ENCODE measurements around the gene GLB1L. TPM values are rescaled to one million over a fixed set of nuclear protein-coding genes. Genes with fewer than 3 reads are reported as not detected.
A peak's percentile ranks its signal among the peaks of the same experiment; 100 is the strongest.

GLB1L gene
- total RNA-seq, 4 donors from 2014 or later, result 5.9 to 9.7 (median 6.6) TPM

DNA sequence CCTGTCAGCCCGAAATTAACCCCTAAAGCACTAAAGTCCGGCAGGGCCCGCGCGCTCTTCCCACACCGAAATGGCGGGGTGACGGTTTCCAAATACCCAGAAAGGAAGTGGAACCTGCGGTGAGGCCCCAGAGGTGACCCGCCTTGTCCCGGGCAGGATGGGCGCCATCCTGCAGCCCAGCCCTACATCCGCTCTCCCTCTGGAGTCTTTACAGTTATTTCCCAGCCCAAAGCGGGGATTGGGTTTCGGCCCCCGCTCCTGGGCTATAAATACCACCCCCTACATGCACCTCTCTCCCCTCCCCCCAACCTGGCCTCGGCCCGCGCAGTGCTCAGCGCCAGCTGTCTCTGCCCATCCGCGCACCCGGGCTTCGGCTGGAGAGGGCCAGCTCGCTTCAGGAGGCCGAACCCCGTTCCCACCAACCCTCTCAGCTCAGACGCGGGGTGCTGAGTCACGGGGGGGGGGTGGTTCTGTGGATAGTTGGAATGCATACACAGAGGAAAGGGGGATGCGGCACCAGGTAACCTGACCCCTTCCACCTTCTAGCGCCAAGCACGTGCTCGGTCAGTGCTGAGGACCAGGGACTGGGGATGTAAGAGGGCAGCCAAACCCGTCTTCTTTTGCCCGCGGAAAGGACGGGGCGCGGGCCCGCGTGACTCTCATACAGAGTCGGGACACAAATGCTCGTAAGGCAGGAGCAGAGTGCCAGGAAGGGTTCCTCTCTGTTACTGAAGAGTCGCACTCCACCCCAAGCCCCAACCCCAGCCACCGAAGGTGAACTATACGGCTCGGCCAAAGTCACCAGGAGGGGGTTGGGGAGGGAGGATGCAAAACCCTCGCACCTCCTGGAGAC lies 7.9 kb upstream of the GLB1L start, which contains the start of gene TUBA4B:
TUBA4B (plus strand) TSS at position 344 of the 853 bp plus-strand sequence; CDS start at position 509, 165 bp downstream.
- H3K4me3 ChIP-seq, result peak within 1 kb of the TSS; percentile 53 to 66
- peak within 1 kb of the TSS; percentile 47 to 90 (median 88) for H3K27ac ChIP-seq
- H3K4me1 ChIP-seq, result peaks cover 0 to 69% (median 26%) of the 10 kb centered on the region in 3 donors
- H3K36me3 ChIP-seq, result peaks cover 0 to 32% of the 10 kb centered on the region in 2 donors
- peak; percentile 20 for ATAC-seq
- TF ChIP-seq POLR2AphosphoS5 (IDR thresholded peaks at IDR 0.05) (no peak), POLR2A (IDR thresholded peaks at IDR 0.05) (no peak), EP300 (IDR thresholded peaks at IDR 0.05) (no peak)
- TF ChIP-seq, protein P1, sequence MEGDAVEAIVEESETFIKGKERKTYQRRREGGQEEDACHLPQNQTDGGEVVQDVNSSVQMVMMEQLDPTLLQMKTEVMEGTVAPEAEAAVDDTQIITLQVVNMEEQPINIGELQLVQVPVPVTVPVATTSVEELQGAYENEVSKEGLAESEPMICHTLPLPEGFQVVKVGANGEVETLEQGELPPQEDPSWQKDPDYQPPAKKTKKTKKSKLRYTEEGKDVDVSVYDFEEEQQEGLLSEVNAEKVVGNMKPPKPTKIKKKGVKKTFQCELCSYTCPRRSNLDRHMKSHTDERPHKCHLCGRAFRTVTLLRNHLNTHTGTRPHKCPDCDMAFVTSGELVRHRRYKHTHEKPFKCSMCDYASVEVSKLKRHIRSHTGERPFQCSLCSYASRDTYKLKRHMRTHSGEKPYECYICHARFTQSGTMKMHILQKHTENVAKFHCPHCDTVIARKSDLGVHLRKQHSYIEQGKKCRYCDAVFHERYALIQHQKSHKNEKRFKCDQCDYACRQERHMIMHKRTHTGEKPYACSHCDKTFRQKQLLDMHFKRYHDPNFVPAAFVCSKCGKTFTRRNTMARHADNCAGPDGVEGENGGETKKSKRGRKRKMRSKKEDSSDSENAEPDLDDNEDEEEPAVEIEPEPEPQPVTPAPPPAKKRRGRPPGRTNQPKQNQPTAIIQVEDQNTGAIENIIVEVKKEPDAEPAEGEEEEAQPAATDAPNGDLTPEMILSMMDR (IDR thresholded peaks at IDR 0.05), result no peak
- peaks cover 6% of the 10 kb centered on the region for H3K27me3 ChIP-seq
- 3 to 11% methylated on average over 7 to 17 of the region's 49 CpGs for WGBS, 2 donors (ENCODE audit: low coverage in 1 of 2)
- no peaks in the 10 kb centered on the region for H3K9me3 ChIP-seq

GRCh38 chr2:219252570-219252899 lies 7.3 kb upstream of the GLB1L start:
- H3K36me3 ChIP-seq, result peaks cover 0 to 38% of the 10 kb centered on the region in 2 donors
- H3K9me3 ChIP-seq, result no peaks in the 10 kb centered on the region
- peak overlapping the region; percentile 53 to 66 for H3K4me3 ChIP-seq
- H3K27me3 ChIP-seq, result peaks cover under 1% of the 10 kb centered on the region
- no peak for TF ChIP-seq POLR2A (IDR thresholded peaks at IDR 0.05)
- TF ChIP-seq POLR2AphosphoS5 (IDR thresholded peaks at IDR 0.05), result no peak
- TF ChIP-seq, protein P1 (IDR thresholded peaks at IDR 0.05), result no peak
- TF ChIP-seq EP300 (IDR thresholded peaks at IDR 0.05), result no peak
- peak overlapping the region; percentile 47 to 90 (median 88) for H3K27ac ChIP-seq
- peaks cover 0 to 71% (median 26%) of the 10 kb centered on the region in 3 donors for H3K4me1 ChIP-seq
- WGBS, 2 donors (ENCODE audit: low coverage in 1 of 2), result 0 to 57% methylated on average over 1 to 2 of the region's 9 CpGs
- ATAC-seq, result no peak

DNA sequence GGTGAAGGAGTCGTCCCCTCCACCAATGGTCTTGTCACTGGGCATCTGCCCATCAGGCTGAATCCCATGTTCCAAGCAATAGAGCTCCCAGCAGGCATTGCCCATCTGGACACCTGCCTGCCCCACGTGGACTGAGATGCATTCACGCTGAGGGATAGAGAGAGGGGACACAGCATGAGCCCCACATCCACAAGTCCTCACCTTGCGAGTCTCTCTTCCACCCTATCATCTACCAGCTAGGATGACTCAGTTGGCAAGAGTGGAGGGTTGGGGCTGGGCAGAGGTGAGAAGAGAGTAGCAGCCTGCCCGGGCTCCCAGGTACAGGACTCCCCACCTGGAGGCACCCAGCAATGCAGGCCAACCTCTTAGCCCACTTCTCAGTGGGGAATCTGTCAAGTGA lies 6.8 kb upstream of the GLB1L start:
- peak overlapping the region in 1 of 2 donors; percentile 66 for H3K4me3 ChIP-seq
- 65% methylated on average over 2 of the region's 5 CpGs; no CpG with 5 or more reads in 1 of the 2 donors for WGBS, 2 donors (ENCODE audit: low coverage in 1 of 2)
- no peak for TF ChIP-seq POLR2AphosphoS5 (IDR thresholded peaks at IDR 0.05)
- no peak for TF ChIP-seq POLR2A (IDR thresholded peaks at IDR 0.05)
- TF ChIP-seq, protein P1 (IDR thresholded peaks at IDR 0.05), result no peak
- TF ChIP-seq EP300 (IDR thresholded peaks at IDR 0.05), result no peak
- no peaks in the 10 kb centered on the region for H3K27me3 ChIP-seq
- ATAC-seq, result no peak
- H3K27ac ChIP-seq, result peak overlapping the region in 3 of 4 donors; percentile 87 to 90 (median 88)
- peaks cover 0 to 75% (median 26%) of the 10 kb centered on the region in 3 donors for H3K4me1 ChIP-seq
- H3K9me3 ChIP-seq, result no peaks in the 10 kb centered on the region
- H3K36me3 ChIP-seq, result peaks cover 0 to 42% of the 10 kb centered on the region in 2 donors

DNA sequence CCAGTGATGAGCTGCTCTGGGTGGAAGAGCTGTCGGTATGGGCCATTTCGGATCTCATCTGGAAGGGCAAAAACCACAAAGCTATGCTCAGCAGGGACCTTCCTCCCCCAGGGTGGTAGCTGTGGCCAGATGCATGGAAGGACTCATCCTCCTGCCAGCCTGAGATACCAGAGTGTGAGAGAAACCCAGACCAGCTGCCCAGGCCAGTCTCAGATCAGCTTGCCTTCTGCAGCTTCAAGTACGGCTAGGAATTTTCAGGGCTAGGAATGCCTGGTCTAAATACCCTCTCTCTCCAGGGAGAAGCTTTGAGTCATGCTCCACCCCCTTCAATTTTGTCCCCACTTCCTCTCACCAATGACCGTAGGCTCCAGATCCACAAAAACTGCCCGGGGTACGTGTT lies 6.4 kb upstream of the GLB1L start:
- Histone ChIP-seq H3K4me3 (no peak overlapping the region), H3K36me3 (peaks cover 0 to 46% of the 10 kb centered on the region in 2 donors), H3K9me3 (no peaks in the 10 kb centered on the region), H3K27ac (peak overlapping the region in 3 of 4 donors; percentile 87 to 90 (median 88)), H3K27me3 (no peaks in the 10 kb centered on the region), H3K4me1 (peaks cover 0 to 80% (median 26%) of the 10 kb centered on the region in 3 donors)
- WGBS, 2 donors (ENCODE audit: low coverage in 1 of 2), result no CpG with 5 or more reads among the region's 6 CpGs
- TF ChIP-seq POLR2AphosphoS5 (IDR thresholded peaks at IDR 0.05), result no peak
- no peak for TF ChIP-seq POLR2A (IDR thresholded peaks at IDR 0.05)
- TF ChIP-seq, protein P1 (IDR thresholded peaks at IDR 0.05), result no peak
- TF ChIP-seq EP300 (IDR thresholded peaks at IDR 0.05), result no peak
- no peak for ATAC-seq

All from gastroesophageal sphincter (tissue), 4 donors.